MG63 (cell line): ENCODE measurements around the gene AGTRAP. TPM values are rescaled to one million over a fixed set of nuclear protein-coding genes. Genes with fewer than 3 reads are reported as not detected.
A peak's percentile ranks its signal among the peaks of the same experiment; 100 is the strongest.

Experiments used
- DNase-seq: peaks from one replicate; pipeline ENCODE4 v3.0.0-alpha.2; 2020
- H3K27me3 ChIP-seq: fragments of 250-450 bp; sonication (Bioruptor Pico); 2 replicates; pipeline ENCODE4 v1.5.1; 2020; ENCODE audit warnings: mild to moderate bottlenecking, moderate library complexity
- H3K36me3 ChIP-seq: fragments of 250-450 bp; sonication (Bioruptor Pico); 2 replicates; pipeline ENCODE4 v1.5.1; 2020; ENCODE audit warnings: mild to moderate bottlenecking, moderate library complexity
- H3K4me3 ChIP-seq: fragments of 250-450 bp; sonication (Bioruptor Pico); 2 replicates; pipeline ENCODE4 v1.5.1; 2020; ENCODE audit warnings: mild to moderate bottlenecking, moderate library complexity
- H3K9me3 ChIP-seq: fragments of 250-450 bp; sonication (Bioruptor Pico); 2 replicates; pipeline ENCODE4 v1.5.1; 2020; ENCODE audit warnings: mild to moderate bottlenecking, moderate library complexity
- total RNA-seq: library from RNA; depleted of rRNA; stranded (reverse); fragments of >200 nt; shearing (Covaris generic); gene quantifications from 2 replicates; pipeline ENCODE4 v1.2.3, GENCODE V29; 2014; ENCODE audit warnings: low replicate concordance

Gene AGTRAP
- total RNA-seq, 1 experiment from 2014 or later: 53.7 TPM

GRCh38 chr1:11781297-11781696 is 45.4 kb downstream of the AGTRAP start:
- Histone ChIP-seq H3K36me3 (no peaks in the 10 kb centered on the region), H3K27me3 (no peaks in the 10 kb centered on the region), H3K4me3 (no peak overlapping the region), H3K9me3 (no peaks in the 10 kb centered on the region)
- peak; percentile 40 for DNase-seq

GRCh38 chr1:11782127-11782708 is 46.3 kb downstream of the AGTRAP start:
- no peak for DNase-seq
- H3K9me3 ChIP-seq: no peaks in the 10 kb centered on the region
- no peaks in the 10 kb centered on the region for H3K36me3 ChIP-seq
- no peaks in the 10 kb centered on the region for H3K27me3 ChIP-seq
- no peak overlapping the region for H3K4me3 ChIP-seq

- H3K9me3 ChIP-seq: no peaks in the 10 kb centered on the region
- H3K4me3 ChIP-seq: no peak overlapping the region
- no peak for DNase-seq
- H3K27me3 ChIP-seq: no peaks in the 10 kb centered on the region
- H3K36me3 ChIP-seq: no peaks in the 10 kb centered on the region
Measured at GRCh38 chr1:11783556-11783955, 47.6 kb downstream of the AGTRAP start.

- Histone ChIP-seq H3K4me3 (no peak overlapping the region), H3K9me3 (no peaks in the 10 kb centered on the region), H3K27me3 (no peaks in the 10 kb centered on the region), H3K36me3 (no peaks in the 10 kb centered on the region)
- DNase-seq: no peak
Measured at GRCh38 chr1:11784256-11784992, 48.5 kb downstream of the AGTRAP start.

- peak; percentile 37 for DNase-seq
- Histone ChIP-seq H3K27me3 (no peaks in the 10 kb centered on the region), H3K4me3 (no peak overlapping the region), H3K9me3 (no peaks in the 10 kb centered on the region), H3K36me3 (no peaks in the 10 kb centered on the region)
Measured at GRCh38 chr1:11784993-11785769, 49.2 kb downstream of the AGTRAP start.

- Histone ChIP-seq H3K4me3 (no peak overlapping the region), H3K27me3 (no peaks in the 10 kb centered on the region), H3K36me3 (no peaks in the 10 kb centered on the region), H3K9me3 (no peaks in the 10 kb centered on the region)
- DNase-seq: no peak
Measured at GRCh38 chr1:11786168-11786567, 50.2 kb downstream of the AGTRAP start.

GRCh38 chr1:11787251-11787803 is 51.4 kb downstream of the AGTRAP start:
- Histone ChIP-seq H3K4me3 (no peak overlapping the region), H3K9me3 (no peaks in the 10 kb centered on the region), H3K27me3 (no peaks in the 10 kb centered on the region), H3K36me3 (no peaks in the 10 kb centered on the region)
- DNase-seq: no peak

- no peak for DNase-seq
- no peaks in the 10 kb centered on the region for H3K36me3 ChIP-seq
- no peaks in the 10 kb centered on the region for H3K9me3 ChIP-seq
- H3K4me3 ChIP-seq: no peak overlapping the region
- no peaks in the 10 kb centered on the region for H3K27me3 ChIP-seq
Measured at GRCh38 chr1:11787804-11788436, 52.0 kb downstream of the AGTRAP start.

- Histone ChIP-seq H3K4me3 (no peak overlapping the region), H3K36me3 (no peaks in the 10 kb centered on the region), H3K9me3 (no peaks in the 10 kb centered on the region), H3K27me3 (no peaks in the 10 kb centered on the region)
- no peak for DNase-seq
Measured at GRCh38 chr1:11788549-11789053, 52.7 kb downstream of the AGTRAP start.

GRCh38 chr1:11789126-11790067 is 53.5 kb downstream of the AGTRAP start:
- H3K36me3 ChIP-seq: no peaks in the 10 kb centered on the region
- no peak overlapping the region for H3K4me3 ChIP-seq
- H3K27me3 ChIP-seq: no peaks in the 10 kb centered on the region
- no peaks in the 10 kb centered on the region for H3K9me3 ChIP-seq
- DNase-seq: no peak

GRCh38 chr1:11790101-11790879 is 54.4 kb downstream of the AGTRAP start:
- no peaks in the 10 kb centered on the region for H3K9me3 ChIP-seq
- H3K36me3 ChIP-seq: no peaks in the 10 kb centered on the region
- no peak overlapping the region for H3K4me3 ChIP-seq
- H3K27me3 ChIP-seq: no peaks in the 10 kb centered on the region
- DNase-seq: no peak

GRCh38 chr1:11790880-11791715 is 55.2 kb downstream of the AGTRAP start:
- Histone ChIP-seq H3K9me3 (no peaks in the 10 kb centered on the region), H3K36me3 (no peaks in the 10 kb centered on the region), H3K27me3 (no peaks in the 10 kb centered on the region), H3K4me3 (no peak overlapping the region)
- DNase-seq: peak; percentile 93

- Histone ChIP-seq H3K4me3 (no peak overlapping the region), H3K9me3 (no peaks in the 10 kb centered on the region), H3K27me3 (no peaks in the 10 kb centered on the region), H3K36me3 (no peaks in the 10 kb centered on the region)
- DNase-seq: no peak
Measured at GRCh38 chr1:11792106-11792505, 56.2 kb downstream of the AGTRAP start.

GRCh38 chr1:11793819-11794218 is 57.9 kb downstream of the AGTRAP start:
- Histone ChIP-seq H3K9me3 (no peaks in the 10 kb centered on the region), H3K27me3 (no peaks in the 10 kb centered on the region), H3K4me3 (no peak overlapping the region), H3K36me3 (no peaks in the 10 kb centered on the region)
- no peak for DNase-seq
